Fibroblast of lung (primary cell): ENCODE data around the gene SEC14L5. TPM values are rescaled to one million over a fixed set of nuclear protein-coding genes. Genes with fewer than 3 reads are reported as not detected.

ENCODE experiments used
- DNase-seq, 2 donors: peaks; one replicate each; pipeline versions ENCODE4 v3.0.0 to v3.0.0-alpha.2; 2010; ENCODE audit warnings: low read depth in 2 of 2
- H2AFZ ChIP-seq: 2 replicates; pipeline ENCODE4 v1.5.1; 2012; ENCODE audit warnings: low read length, control low read depth, inconsistent platforms
- H3K27ac ChIP-seq: 2 replicates; pipeline ENCODE4 v1.5.1; 2011; ENCODE audit warnings: low read length, control low read depth; ENCODE audit not compliant: insufficient read depth
- H3K27me3 ChIP-seq: 2 replicates; pipeline ENCODE4 v1.5.1; 2011; ENCODE audit warnings: mild to moderate bottlenecking, low read length; ENCODE audit not compliant: control insufficient read depth, insufficient read depth
- H3K36me3 ChIP-seq: 2 replicates; pipeline ENCODE4 v1.5.1; 2011; ENCODE audit warnings: low read length; ENCODE audit not compliant: control insufficient read depth, insufficient read depth
- H3K4me1 ChIP-seq: 2 replicates; pipeline ENCODE4 v1.5.1; 2011; ENCODE audit warnings: low read length; ENCODE audit not compliant: control insufficient read depth, insufficient read depth; ENCODE audit errors: extremely low read depth
- H3K4me2 ChIP-seq: 2 replicates; pipeline ENCODE4 v1.5.1; 2011; ENCODE audit warnings: low read length, control low read depth; ENCODE audit not compliant: insufficient read depth; ENCODE audit errors: extremely low read depth
- H3K4me3 ChIP-seq, 4 experiments: fragments of 200-600 bp in 1 of 4; sonication (generic) in 1 of 4; replicated peaks in 1 of 4; 2 replicates each; pipeline ENCODE4 v1.5.1; 2011 to 2016; ENCODE audit warnings: low read length in 4 of 4, low read depth in 3 of 4, mild to moderate bottlenecking in 3 of 4, control low read depth in 2 of 4, inconsistent platforms in 1 of 4, mixed read lengths in 1 of 4; ENCODE audit not compliant: insufficient read depth in 1 of 4; ENCODE audit errors: control extremely low read depth in 1 of 4
- H3K79me2 ChIP-seq: 2 replicates; pipeline ENCODE4 v1.5.1; 2012; ENCODE audit warnings: mild to moderate bottlenecking, low read length, inconsistent platforms; ENCODE audit not compliant: control insufficient read depth, insufficient read depth
- H3K9ac ChIP-seq: 2 replicates; pipeline ENCODE4 v1.5.1; 2011; ENCODE audit warnings: mild to moderate bottlenecking, low read length, control low read depth; ENCODE audit not compliant: insufficient read depth
- H3K9me3 ChIP-seq: 2 replicates; pipeline ENCODE4 v1.5.1; 2012; ENCODE audit warnings: low read depth, low read length; ENCODE audit not compliant: control insufficient read depth, insufficient read depth
- H4K20me1 ChIP-seq: 2 replicates; pipeline ENCODE4 v1.5.1; 2011; ENCODE audit warnings: low read length; ENCODE audit not compliant: control insufficient read depth, insufficient read depth; ENCODE audit errors: extremely low read depth
- CTCF ChIP-seq, 2 donors: IDR thresholded peaks in 1 of 2; conservative IDR thresholded peaks in 1 of 2; 1 replicate in 1 of 2; 2 replicates in 1 of 2; pipeline ENCODE4 v1.5.1; 2011 to 2012; ENCODE audit warnings: low read length in 2 of 2, control low read depth in 1 of 2, inconsistent platforms in 1 of 2, low read depth in 1 of 2, mild to moderate bottlenecking in 1 of 2
- EZH2 ChIP-seq: IDR thresholded peaks from 2 replicates; pipeline ENCODE4 v1.5.1; 2012; ENCODE audit warnings: low read length, control low read depth, mild to moderate bottlenecking; ENCODE audit errors: missing control alignments
- polyA plus RNA-seq, 2 donors: library from polyadenylated mRNA; depleted of rRNA in 1 of 2; stranded (reverse) in 1 of 2; unstranded in 1 of 2; fragments of >200 nt; gene quantifications; 2 replicates each; pipeline ENCODE4 v1.2.1, GENCODE V29; 2011 to 2012; ENCODE audit warnings: missing spikeins in 1 of 2
- total RNA-seq: library from RNA; depleted of rRNA; stranded (reverse); fragments of >200 nt; gene quantifications from 2 replicates; pipeline ENCODE4 v1.2.1, GENCODE V29; 2014

Gene SEC14L5
- total and polyA plus RNA-seq, 2 donors (not counting 1 experiment from before 2014, with no cell fraction given), result 0.05 to 0.99 TPM

- TF ChIP-seq EZH2 (no peak), CTCF (conservative IDR thresholded peaks at IDR 0.05 in 1 of 2, IDR thresholded peaks at IDR 0.05 in 1 of 2; ENCODE audit: low read depth in 1 of 2, low read length in 2 of 2) (no peak)
- H3K9me3 ChIP-seq, result no peaks in the 10 kb centered on the region
- no peak for DNase-seq
- no peaks in the 10 kb centered on the region for H3K36me3 ChIP-seq
- H4K20me1 ChIP-seq, result no peaks in the 10 kb centered on the region
- H3K4me1 ChIP-seq, result peaks cover 16% of the 10 kb centered on the region
- no peak overlapping the region for H3K9ac ChIP-seq
- no peaks in the 10 kb centered on the region for H3K79me2 ChIP-seq
- H2AFZ ChIP-seq, result no peak overlapping the region
- no peak overlapping the region for H3K27ac ChIP-seq
- no peaks in the 10 kb centered on the region for H3K27me3 ChIP-seq
- H3K4me3 ChIP-seq, result no peak overlapping the region
- H3K4me2 ChIP-seq, result no peak overlapping the region
Measured at GRCh38 chr16:4913774-4914525, 44.2 kb upstream of the SEC14L5 start.

- Histone ChIP-seq H3K4me2 (no peak overlapping the region), H4K20me1 (no peaks in the 10 kb centered on the region), H3K9ac (no peak overlapping the region), H3K9me3 (no peaks in the 10 kb centered on the region), H3K4me1 (peaks cover 16% of the 10 kb centered on the region), H3K36me3 (no peaks in the 10 kb centered on the region), H3K27ac (peak overlapping the region; percentile 48), H3K79me2 (no peaks in the 10 kb centered on the region), H2AFZ (no peak overlapping the region), H3K4me3 (no peak overlapping the region), H3K27me3 (no peaks in the 10 kb centered on the region)
- no peak for TF ChIP-seq CTCF (conservative IDR thresholded peaks at IDR 0.05 in 1 of 2, IDR thresholded peaks at IDR 0.05 in 1 of 2; ENCODE audit: low read depth in 1 of 2, low read length in 2 of 2)
- DNase-seq, result peak in 1 of 2 donors; percentile 10
Measured at GRCh38 chr16:4914528-4915225, 43.5 kb upstream of the SEC14L5 start.

GRCh38 chr16:4915226-4915761, 42.8 kb upstream of the SEC14L5 start:
- Histone ChIP-seq H3K9ac (no peak overlapping the region), H3K36me3 (no peaks in the 10 kb centered on the region), H4K20me1 (no peaks in the 10 kb centered on the region), H3K27ac (peak overlapping the region; percentile 48), H3K27me3 (no peaks in the 10 kb centered on the region), H3K79me2 (no peaks in the 10 kb centered on the region), H3K9me3 (no peaks in the 10 kb centered on the region), H2AFZ (no peak overlapping the region), H3K4me1 (peaks cover 16% of the 10 kb centered on the region), H3K4me3 (no peak overlapping the region), H3K4me2 (peak overlapping the region; percentile 35)
- DNase-seq, result peak; percentile 87 to 95
- TF ChIP-seq CTCF (conservative IDR thresholded peaks at IDR 0.05 in 1 of 2, IDR thresholded peaks at IDR 0.05 in 1 of 2; ENCODE audit: low read depth in 1 of 2, low read length in 2 of 2) (no peak), EZH2 (no peak)
